Sigmoid colon (tissue), 7 donors: ENCODE data around the gene LSM14A. TPM values are rescaled to one million over a fixed set of nuclear protein-coding genes. Genes with fewer than 3 reads are reported as not detected.
"Not testable (repeated sequence)": the region's sequence is repeated elsewhere in the genome, so short reads cannot be mapped to it uniquely, and the experiment has no call there.

ENCODE experiments used
- DNase-seq: peaks from one replicate; pipeline ENCODE4 v3.0.0-alpha.2; 2019
- H3K27ac ChIP-seq, 4 donors: fragments of 200-600 bp; sonication (generic); one replicate each; pipeline ENCODE4 v1.5.1; 2016 to 2019; ENCODE audit warnings: mild to moderate bottlenecking in 1 of 4
- H3K27me3 ChIP-seq, 3 donors: fragments of 200-600 bp; sonication (generic); one replicate each; pipeline ENCODE4 v1.5.1; 2019; ENCODE audit warnings: mild to moderate bottlenecking in 1 of 3
- H3K36me3 ChIP-seq, 4 donors: fragments of 200-600 bp; sonication (generic); one replicate each; pipeline ENCODE4 v1.5.1; 2016 to 2019
- H3K4me1 ChIP-seq, 4 donors: fragments of 200-600 bp; sonication (generic); one replicate each; pipeline ENCODE4 v1.5.1; 2017 to 2019
- H3K4me3 ChIP-seq, 4 donors: fragments of 200-600 bp; sonication (generic); one replicate each; pipeline ENCODE4 v1.5.1; 2017 to 2019; ENCODE audit warnings: mild to moderate bottlenecking in 2 of 4, moderate library complexity in 1 of 4
- H3K9me3 ChIP-seq, 4 donors: fragments of 200-600 bp in 3 of 4; sonication (generic) in 3 of 4; one replicate each; pipeline versions ENCODE4 v1.5.1 to v1.6.1; 2013 to 2019
- EP300 ChIP-seq, 4 donors: sonication (generic); formaldehyde crosslinking; IDR thresholded peaks; one replicate each; pipeline ENCODE4 v1.6.1; 2017; ENCODE audit warnings: antibody characterized with exemption in 4 of 4
- POLR2A ChIP-seq, 2 donors: fragments of 450-650 bp; IDR thresholded peaks; one replicate each; pipeline ENCODE4 v1.6.1; 2016; ENCODE audit warnings: antibody characterized with exemption in 2 of 2, mild to moderate bottlenecking in 2 of 2, moderate library complexity in 2 of 2
- POLR2AphosphoS5 ChIP-seq, 4 donors: sonication (generic); formaldehyde crosslinking; IDR thresholded peaks; one replicate each; pipeline ENCODE4 v1.6.1; 2017; ENCODE audit warnings: antibody characterized with exemption in 4 of 4
- WGBS, 2 donors: extraction: QIAGEN DNeasy Blood & Tissue Kit; methylation state at CpG; one replicate each; pipeline ENCODE4 v1.1.7; 2013; 5-methylcytosine and 5-hydroxymethylcytosine counted together
- intact Hi-C: fragments of 100-400 bp; cut with DNase I; formaldehyde crosslinking; loops from one replicate; pipeline ENCODE4 v1.15.1; 2023
- polyA plus RNA-seq, 3 donors: library from polyadenylated mRNA; stranded (reverse); fragments of 200-250 nt; gene quantifications; one replicate each; pipeline ENCODE4 v1.2.3, GENCODE V29; 2013
- total RNA-seq, 4 donors: library from RNA; depleted of rRNA; stranded (reverse); fragments of >200 nt; gene quantifications; one replicate each; pipeline ENCODE4 v1.1.0, GENCODE V29; 2016
- TF ChIP-seq, protein P1 (sequence below), 4 experiments: fragments of 450-650 bp in 3 of 4; fragments of 200-600 bp in 1 of 4; IDR thresholded peaks; one replicate each; pipeline ENCODE4 v1.5.1; 2016 to 2019; ENCODE audit warnings: antibody characterized with exemption in 4 of 4, mild to moderate bottlenecking in 3 of 4, moderate library complexity in 2 of 4
- donor health status: healthy with polysubstance abuse.
- donor health status: Bipolar disorder and iron deficiency.
- donor health status: healthy.

The LSM14A gene
- total and polyA plus RNA-seq, 7 donors = 66.6 to 149 (median 104) TPM

GRCh38 chr19:34237283-34237682, 65.0 kb downstream of the LSM14A start:
- H3K9me3 ChIP-seq = no peaks in the 10 kb centered on the region
- no peaks in the 10 kb centered on the region for H3K36me3 ChIP-seq
- no peaks in the 10 kb centered on the region for H3K27me3 ChIP-seq
- TF ChIP-seq, protein P1, sequence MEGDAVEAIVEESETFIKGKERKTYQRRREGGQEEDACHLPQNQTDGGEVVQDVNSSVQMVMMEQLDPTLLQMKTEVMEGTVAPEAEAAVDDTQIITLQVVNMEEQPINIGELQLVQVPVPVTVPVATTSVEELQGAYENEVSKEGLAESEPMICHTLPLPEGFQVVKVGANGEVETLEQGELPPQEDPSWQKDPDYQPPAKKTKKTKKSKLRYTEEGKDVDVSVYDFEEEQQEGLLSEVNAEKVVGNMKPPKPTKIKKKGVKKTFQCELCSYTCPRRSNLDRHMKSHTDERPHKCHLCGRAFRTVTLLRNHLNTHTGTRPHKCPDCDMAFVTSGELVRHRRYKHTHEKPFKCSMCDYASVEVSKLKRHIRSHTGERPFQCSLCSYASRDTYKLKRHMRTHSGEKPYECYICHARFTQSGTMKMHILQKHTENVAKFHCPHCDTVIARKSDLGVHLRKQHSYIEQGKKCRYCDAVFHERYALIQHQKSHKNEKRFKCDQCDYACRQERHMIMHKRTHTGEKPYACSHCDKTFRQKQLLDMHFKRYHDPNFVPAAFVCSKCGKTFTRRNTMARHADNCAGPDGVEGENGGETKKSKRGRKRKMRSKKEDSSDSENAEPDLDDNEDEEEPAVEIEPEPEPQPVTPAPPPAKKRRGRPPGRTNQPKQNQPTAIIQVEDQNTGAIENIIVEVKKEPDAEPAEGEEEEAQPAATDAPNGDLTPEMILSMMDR (IDR thresholded peaks at IDR 0.05) = no peak
- TF ChIP-seq POLR2A (IDR thresholded peaks at IDR 0.05) (no peak), POLR2AphosphoS5 (IDR thresholded peaks at IDR 0.05) (no peak), EP300 (IDR thresholded peaks at IDR 0.05) (no peak)
- no peak for DNase-seq
- intact Hi-C loops = no loop called here
- H3K4me1 ChIP-seq = peaks cover 0 to 25% (median 16%) of the 10 kb centered on the region in 4 donors
- WGBS, 2 donors = 94 to 97% methylated on average over 3 of the region's 3 CpGs
- no peak overlapping the region for H3K27ac ChIP-seq
- no peak overlapping the region for H3K4me3 ChIP-seq

GRCh38 chr19:34237939-34238338, 65.6 kb downstream of the LSM14A start:
- WGBS, 2 donors = 96% methylated on average over 4 of the region's 4 CpGs
- no peaks in the 10 kb centered on the region for H3K27me3 ChIP-seq
- no peaks in the 10 kb centered on the region for H3K9me3 ChIP-seq
- DNase-seq = no peak
- peaks cover 0 to 18% (median 10%) of the 10 kb centered on the region in 4 donors for H3K4me1 ChIP-seq
- no peak for TF ChIP-seq POLR2AphosphoS5 (IDR thresholded peaks at IDR 0.05)
- TF ChIP-seq POLR2A (IDR thresholded peaks at IDR 0.05) = no peak
- no peak for TF ChIP-seq EP300 (IDR thresholded peaks at IDR 0.05)
- TF ChIP-seq, protein P1 (IDR thresholded peaks at IDR 0.05) = no peak
- H3K4me3 ChIP-seq = no peak overlapping the region
- no peaks in the 10 kb centered on the region for H3K36me3 ChIP-seq
- no peak overlapping the region for H3K27ac ChIP-seq
- intact Hi-C loops = no loop called here

DNA sequence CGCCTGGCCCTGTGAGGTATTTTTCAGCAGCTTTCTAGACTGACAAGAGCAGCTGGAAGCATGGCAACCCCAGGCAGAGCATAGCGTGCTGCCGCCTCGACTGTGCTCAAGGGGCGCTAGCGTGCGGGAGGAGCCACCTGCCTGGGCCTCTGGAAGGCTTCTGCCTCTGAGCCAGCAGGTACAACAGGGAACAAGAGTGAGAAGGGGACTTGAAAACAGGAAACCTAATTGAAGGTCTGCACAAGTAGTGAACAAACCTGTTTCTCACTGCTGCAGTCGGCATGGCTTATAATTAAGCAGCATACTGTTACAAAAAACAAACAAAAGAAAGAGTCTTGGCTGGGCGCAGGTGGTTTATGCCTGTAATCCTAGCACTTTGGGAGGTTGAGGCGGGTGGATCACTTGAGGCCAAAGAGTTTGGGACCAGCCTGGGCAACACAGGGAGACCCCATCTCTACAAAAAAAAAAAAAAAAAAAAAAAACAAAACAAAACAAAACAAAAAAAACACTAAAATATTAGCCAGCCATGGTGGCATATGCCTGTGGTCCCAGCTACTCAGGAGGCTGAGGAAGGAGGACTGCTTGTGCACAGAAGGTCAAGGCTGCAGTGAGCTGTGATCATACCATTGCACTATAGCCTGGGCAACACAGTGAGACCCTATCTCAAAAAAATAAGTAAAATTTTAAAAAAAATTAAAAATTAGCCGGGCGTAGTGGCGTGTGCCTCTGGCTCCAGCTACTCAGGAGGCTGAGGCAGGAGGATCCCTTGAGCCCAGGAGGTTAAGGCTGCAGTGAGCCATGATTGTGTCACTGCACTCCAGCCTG, 69.4 kb downstream of the LSM14A start:
- H3K4me3 ChIP-seq = no peak overlapping the region
- WGBS, 2 donors = 39 to 64% methylated on average over 13 of the region's 13 CpGs
- H3K9me3 ChIP-seq = no peaks in the 10 kb centered on the region
- H3K4me1 ChIP-seq = peaks cover 0 to 10% (median 3%) of the 10 kb centered on the region in 4 donors
- intact Hi-C loops = no loop called here
- H3K27me3 ChIP-seq = no peaks in the 10 kb centered on the region
- TF ChIP-seq EP300 (IDR thresholded peaks at IDR 0.05) (no peak), POLR2AphosphoS5 (IDR thresholded peaks at IDR 0.05) (no peak), POLR2A (IDR thresholded peaks at IDR 0.05) (no peak)
- TF ChIP-seq, protein P1 (IDR thresholded peaks at IDR 0.05) = no peak
- H3K27ac ChIP-seq = no peak overlapping the region
- no peaks in the 10 kb centered on the region for H3K36me3 ChIP-seq
- DNase-seq = no peak

- H3K4me1 ChIP-seq = peaks cover 0 to 10% (median 2%) of the 10 kb centered on the region in 4 donors
- intact Hi-C loops, H3K4me3 ChIP-seq, H3K27me3 ChIP-seq, H3K9me3 ChIP-seq, H3K36me3 ChIP-seq, H3K27ac ChIP-seq, DNase-seq: not testable (repeated sequence)
- 94% methylated on average over 10 of the region's 10 CpGs for WGBS, 2 donors
These were observed 71.0 kb downstream of the LSM14A start for GRCh38 chr19:34243138-34243875.

DNA sequence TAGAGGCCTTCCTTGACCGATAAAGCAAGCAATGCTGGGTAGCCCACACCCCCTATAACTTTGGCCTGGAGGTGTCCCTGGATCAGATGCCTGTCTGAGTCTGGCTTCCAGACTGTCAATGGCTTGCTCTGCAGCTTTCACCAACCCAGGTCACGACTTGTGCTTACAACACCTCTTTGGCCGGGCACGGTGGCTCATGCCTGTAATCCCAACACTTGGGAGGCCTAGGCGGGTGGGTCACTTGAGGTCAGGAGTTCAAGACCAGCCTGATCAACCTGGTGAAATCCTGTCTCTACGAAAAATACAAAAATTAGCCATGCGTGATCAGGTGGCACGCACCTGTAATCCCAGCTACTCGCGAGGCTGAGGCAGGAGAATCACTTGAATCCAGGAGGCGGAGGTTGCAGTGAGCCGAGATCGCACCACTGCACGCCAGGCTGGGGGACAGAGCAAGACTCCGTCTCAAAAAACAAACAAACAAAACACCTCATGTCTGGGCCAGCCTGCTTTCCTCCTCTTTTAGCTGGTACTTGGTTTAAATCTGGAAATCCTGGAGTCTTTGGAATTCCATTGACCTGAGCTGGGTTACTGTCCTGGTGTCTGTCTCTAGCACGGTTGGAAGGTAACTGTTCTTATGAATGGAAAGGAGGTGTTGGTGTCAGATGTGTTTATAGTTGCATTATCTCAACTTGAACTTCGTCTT, 71.7 kb downstream of the LSM14A start:
- no peak overlapping the region for H3K27ac ChIP-seq
- 90 to 92% methylated on average over 17 of the region's 17 CpGs for WGBS, 2 donors
- H3K36me3 ChIP-seq = no peaks in the 10 kb centered on the region
- no peaks in the 10 kb centered on the region for H3K27me3 ChIP-seq
- intact Hi-C loops = no loop called here
- no peaks in the 10 kb centered on the region for H3K9me3 ChIP-seq
- TF ChIP-seq EP300 (IDR thresholded peaks at IDR 0.05) = no peak
- TF ChIP-seq, protein P1 (IDR thresholded peaks at IDR 0.05) = no peak
- no peak for TF ChIP-seq POLR2A (IDR thresholded peaks at IDR 0.05)
- TF ChIP-seq POLR2AphosphoS5 (IDR thresholded peaks at IDR 0.05) = no peak
- DNase-seq = no peak
- no peak overlapping the region for H3K4me3 ChIP-seq
- H3K4me1 ChIP-seq = peaks cover 0 to 10% (median 2%) of the 10 kb centered on the region in 4 donors
